Right hindlimb (tissue), 1 donor: ENCODE measurements around the gene TASP1.
"Not testable (repeated sequence)": the region's sequence is repeated elsewhere in the genome, so short reads cannot be mapped to it uniquely, and the experiment has no call there.

Experiments used
- DNase-seq: peaks from one replicate; pipeline ENCODE4 v3.0.0-alpha.2; 2018

The TASP1 gene

DNA sequence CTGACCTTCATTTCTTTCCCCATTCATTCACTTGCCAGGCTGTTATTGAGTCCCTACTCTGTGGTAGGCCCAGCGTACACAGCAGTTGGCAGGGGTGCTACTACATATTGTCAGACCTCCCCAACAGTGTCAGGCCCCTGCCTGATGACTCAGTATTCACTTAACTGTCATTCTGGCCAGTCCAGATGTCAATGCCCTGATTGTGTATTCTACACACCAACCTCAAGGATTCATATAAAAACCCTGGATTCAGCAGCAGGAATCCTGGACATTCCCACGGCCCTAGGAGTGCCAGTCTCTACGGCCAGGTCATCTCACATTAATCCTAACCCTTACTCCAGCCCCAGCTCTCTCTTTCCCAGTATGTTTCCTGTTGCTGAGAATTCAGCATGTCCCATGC is 151.5 kb downstream of the TASP1 start:
- DNase-seq, result no peak

- DNase-seq, result no peak
Observed at GRCh38 chr20:13486694-13487093, 152.0 kb downstream of the TASP1 start.

DNA sequence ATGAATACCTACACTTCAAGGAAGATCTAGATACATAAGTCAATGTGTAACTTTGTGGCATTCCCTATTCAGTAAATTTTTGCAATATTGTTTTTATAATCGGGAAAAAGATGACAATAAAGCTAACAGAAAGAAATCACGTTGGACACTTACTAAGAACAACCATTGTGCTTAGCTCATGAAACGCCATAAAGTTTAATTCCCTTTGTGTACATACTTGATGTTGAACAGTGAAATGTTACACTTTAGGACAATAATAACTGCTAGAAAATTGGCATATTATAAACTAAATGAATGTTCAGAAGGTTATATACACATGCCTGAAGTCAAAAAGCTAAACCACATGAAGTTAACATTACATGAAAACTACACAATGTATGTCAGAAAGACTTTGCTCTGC is 153.2 kb downstream of the TASP1 start:
- DNase-seq, result no peak

DNA sequence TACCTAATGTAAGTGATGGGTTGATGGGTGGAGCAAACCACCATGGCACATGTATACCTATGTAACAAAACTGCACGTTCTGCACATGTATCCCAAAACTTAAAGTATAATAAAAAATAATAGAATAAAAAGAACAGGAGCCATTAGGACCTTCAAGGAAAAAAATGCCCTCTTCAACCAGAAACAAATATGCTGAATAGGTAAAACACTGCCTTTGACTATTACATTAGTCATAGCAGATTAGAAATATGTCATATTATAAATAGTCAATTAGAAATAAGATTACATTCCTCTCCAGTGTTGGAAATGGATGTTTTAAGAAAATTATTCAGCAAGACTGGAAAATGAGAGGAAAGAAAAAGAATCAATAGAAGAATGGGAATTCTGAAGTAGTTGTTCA is 153.7 kb downstream of the TASP1 start:
- not testable (repeated sequence) for DNase-seq

DNA sequence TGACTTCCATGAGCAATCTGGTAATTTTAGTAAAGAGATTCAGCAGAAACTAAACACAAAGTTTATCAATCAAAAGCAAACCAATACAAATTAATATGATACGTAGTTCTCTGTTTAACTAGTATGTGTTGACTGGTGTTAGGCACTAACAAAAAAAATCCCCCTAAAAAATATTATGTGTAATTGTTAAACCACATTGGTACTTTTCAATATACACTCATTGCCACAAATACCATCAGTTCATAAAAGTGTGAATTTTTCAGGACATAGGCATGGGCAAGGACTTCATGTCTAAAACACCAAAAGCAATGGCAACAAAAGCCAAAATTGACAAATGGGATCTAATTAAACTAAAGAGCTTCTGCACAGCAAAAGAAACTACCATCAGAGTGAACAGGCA is 155.3 kb downstream of the TASP1 start:
- not testable (repeated sequence) for DNase-seq

DNA sequence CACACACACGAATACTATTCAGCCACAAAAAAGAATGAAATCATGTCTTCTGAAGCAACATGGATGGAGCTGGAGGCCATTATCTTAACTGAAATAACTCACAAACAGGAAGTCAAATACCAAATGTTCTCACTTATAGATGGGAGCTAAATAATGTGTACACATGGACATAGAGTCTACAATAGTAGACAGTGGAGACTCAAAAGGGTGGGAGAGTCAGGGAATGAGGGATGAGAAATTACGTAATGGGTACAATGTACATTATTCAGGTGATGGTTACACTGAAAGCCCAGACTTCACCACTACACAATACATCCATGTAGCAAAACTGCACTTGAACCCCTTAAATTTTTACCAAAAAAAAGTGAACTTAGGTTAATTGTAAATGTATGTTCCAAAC is 160.4 kb downstream of the TASP1 start:
- DNase-seq, result no peak

- DNase-seq, result no peak
Observed at GRCh38 chr20:13474467-13474866, 164.3 kb downstream of the TASP1 start.

DNA sequence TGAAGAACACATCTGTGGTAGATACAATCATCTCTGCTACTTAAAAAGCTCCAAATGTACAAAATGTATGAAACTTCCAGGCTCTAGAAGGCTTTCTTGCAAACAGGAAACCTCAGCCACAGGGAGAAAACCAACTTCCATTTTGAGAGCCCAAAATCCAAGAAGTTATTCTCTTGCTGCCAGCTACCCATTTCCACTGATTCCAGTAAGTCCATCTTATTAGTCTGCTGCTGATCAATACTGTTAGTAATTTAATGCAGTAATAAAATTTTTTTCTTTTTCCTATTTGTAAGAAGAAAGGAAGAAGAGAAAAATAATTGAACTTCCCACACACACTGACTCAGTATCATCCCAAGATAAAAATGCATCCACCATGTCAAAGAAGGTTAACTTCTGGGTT is 169.5 kb downstream of the TASP1 start:
- DNase-seq, result no peak

GRCh38 chr20:13468166-13468565 is 170.6 kb downstream of the TASP1 start:
- no peak for DNase-seq

GRCh38 chr20:13464702-13465101 is 174.0 kb downstream of the TASP1 start:
- no peak for DNase-seq

DNA sequence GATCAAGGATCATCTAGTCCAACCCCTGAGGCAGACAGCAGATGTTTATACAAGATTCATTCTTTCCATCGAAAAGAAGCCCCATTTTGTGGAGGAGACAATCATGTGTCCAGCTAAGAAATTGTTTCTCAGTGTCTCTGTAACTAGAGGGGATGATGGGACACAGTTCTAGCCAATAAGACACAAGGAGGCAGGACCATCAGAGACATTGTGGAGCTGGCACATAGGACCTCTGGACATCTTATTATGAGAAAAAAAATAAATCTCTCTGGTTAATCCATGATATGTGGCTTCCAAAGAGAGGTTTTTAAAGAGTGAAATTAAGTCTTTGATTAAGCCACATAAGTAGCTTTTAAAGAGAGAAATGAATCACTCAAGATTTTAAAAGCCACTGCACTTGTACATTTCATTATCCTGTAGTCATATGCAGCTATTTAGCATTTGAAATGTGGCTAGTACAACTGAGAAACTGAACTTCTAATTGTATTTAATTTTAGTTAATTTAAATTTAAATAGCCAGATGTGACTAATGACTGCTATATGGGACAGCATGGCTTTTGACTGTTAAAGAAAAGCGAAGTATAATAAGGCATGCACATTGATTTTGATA is 176.8 kb downstream of the TASP1 start:
- no peak for DNase-seq

GRCh38 chr20:13458860-13459451 is 179.8 kb downstream of the TASP1 start:
- no peak for DNase-seq

DNA sequence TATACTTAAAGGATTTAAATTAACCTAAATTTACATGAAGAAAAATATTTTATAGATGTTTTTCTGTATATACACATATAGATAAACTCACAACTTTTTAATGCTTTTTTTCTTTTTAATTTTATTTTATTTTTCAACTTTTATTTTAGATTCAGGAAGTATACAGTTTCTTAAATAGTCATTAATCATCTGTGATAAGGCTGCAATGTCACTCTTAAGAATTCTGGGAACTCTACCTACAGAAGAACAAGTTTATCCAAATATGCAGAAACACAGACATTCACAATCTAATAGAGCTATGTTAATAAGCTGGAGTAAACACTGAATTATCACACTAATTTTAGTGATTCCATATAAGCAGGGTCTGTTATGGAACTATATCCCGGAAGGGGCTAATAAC is 181.2 kb downstream of the TASP1 start:
- DNase-seq, result no peak

DNA sequence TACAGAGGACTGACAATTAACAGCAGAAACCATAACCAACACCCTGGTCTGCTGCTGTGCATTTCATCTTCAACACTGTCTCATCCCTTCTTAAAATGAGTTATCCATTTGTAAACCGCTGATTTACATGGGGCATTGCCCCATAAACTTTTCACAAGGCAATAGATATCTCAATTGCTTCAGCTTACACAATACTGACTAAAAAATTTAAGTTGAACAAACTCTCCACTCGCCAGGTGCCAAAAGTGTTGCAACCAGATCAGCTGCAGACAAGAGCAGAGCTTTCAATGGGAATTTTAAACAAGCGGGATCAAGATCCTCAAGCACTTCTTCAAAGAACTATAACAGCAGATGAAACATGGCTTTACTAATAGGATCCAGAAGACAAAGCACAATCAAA is 183.0 kb downstream of the TASP1 start:
- DNase-seq, result no peak

DNA sequence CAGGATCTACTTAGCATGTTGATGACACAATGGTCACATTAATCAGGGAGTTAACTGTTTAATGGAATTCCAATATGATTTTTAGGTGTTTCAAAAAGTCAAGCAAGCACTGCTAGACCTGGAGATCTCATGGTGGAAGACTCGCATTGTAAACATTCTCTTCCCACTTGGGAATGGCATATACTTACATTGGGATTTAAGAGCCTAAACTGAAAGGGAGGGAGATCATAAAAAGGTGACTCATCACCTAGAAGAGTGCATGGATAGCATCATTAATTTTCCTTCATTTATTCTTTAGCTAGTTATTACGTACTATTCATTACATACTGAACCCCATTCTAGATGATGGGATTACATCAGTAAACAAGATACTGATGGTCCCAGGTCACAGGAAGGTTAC is 185.4 kb downstream of the TASP1 start:
- no peak for DNase-seq

DNA sequence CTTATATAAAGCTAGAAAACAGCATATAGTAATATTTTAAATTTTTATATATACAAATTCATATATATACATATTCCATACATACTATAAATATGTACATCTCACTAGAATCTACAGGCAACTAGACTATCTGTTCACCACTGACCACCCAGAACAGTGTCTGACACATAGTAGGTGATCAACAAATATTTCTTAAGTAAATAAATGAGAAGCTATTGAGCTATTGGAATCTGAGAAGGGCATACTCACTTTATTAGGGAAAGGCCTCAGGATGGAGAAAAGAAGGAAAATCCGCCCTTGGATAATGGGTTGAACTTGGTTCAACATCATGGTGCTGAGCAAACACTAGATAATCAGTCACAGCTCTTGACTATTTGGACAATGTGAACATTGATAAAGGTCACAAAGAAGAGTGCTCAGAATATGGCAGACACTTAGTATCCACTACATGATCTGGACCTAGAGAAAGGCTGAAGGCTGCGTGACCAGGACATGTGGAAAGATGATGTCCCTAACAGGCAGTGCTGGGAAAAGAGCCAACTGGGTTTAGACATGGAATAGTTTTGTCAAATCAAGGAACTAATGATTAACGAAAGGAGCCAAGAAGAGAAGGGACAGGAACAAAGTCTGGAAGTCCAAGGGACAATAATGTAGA is 186.1 kb downstream of the TASP1 start:
- no peak for DNase-seq

DNA sequence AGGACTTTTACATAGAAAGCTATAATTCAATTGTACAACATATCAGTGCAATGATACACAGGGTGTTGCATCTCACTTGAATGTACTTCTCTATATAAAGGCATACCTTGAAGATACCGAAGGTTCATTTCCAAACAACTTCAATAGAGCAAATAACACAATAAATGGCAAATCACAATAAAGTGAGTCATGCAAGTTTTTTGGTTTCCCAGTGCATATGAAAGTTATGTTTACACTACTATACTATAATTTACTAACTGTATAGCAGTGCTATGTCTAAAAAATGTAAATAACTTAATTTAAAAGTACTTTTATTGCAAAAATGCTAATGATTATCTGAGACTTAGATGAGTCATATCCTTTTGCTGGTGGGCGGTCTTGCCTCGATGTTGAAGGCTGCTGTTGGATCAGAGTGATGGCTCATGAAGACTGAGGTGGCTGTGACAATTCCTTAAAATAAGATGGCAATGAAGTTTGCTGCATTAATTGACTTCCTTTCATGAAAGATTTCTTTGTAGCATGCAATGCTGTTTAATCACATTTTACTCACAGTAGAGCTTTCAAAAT is 188.8 kb downstream of the TASP1 start:
- DNase-seq, result no peak

DNA sequence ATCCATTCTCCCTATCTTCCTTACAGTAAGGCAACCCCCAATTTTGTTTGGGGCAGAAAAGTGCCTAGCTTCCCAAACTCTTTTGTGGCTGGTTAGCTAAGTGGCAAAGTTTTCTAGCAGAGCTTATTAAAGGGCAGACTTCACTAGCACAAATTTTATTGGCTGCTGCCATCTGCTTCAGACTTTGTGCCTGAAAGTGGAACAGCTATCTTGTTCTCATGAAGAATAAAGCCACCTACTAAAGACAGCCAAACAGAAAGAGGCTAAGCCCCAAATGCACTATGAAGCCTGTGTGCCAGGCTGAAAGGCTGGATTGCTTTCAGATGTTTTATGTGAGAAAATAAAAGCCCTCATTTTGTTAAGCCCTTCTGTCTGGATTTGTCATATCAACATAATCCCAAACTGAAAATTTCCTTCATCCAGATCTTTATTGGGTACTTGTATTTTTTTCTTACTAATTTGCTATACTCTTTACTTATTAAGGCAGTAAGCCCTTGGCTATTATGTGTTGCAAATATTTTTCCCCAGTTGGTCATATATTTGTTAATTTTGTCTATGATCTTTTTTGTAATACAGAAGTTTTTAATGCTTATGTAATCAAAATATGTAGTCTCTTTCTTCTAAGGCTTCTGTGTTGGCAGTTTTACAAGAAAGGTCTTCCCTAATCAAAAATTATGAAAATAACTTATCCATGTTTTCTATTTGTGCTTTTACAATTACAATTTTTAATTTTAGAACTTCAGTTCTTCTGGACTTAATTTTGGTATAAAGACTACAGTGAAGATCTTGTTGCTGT is 191.1 kb downstream of the TASP1 start:
- DNase-seq, result no peak

DNA sequence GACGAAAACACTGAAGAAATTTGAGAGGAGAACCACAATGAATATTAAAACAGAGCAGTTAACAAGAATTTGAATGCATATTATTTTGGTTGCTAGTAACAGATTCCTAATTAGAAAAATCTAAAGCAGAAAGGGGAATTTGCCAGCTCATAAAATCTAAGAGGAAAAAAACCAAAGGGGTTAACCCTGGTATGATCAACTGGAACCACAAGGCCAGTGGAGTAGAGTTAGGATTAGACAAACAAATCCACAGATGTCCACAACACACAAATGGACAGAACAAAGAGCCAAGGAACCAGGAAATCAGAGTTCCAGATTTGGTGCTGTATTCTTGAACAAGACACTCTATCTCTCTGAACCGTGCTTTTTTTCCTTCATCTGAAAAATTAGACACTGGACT is 195.0 kb downstream of the TASP1 start:
- no peak for DNase-seq

- no peak for DNase-seq
Observed at GRCh38 chr20:13442986-13443385, 195.7 kb downstream of the TASP1 start.

DNA sequence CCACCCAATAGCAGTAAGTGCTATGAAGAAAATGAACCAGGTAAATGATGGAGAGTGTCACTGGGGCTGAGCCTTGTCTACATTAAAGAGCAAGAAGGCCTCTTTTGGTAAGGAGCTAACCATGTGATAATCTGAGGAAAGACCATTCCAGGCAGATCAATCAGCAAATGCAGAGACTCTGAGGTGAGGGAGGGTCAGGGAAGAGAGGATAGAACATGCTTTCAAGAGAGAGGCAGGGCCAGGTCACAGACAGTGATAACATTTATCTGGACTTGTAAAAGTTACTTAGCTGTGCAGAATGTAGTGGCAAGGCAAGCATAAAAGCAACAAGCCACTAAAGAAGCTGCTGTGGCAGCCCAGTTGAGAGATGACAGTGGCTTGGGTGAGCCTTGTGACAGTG is 197.3 kb downstream of the TASP1 start:
- no peak for DNase-seq

GRCh38 chr20:13436530-13436929 is 202.2 kb downstream of the TASP1 start:
- no peak for DNase-seq

DNA sequence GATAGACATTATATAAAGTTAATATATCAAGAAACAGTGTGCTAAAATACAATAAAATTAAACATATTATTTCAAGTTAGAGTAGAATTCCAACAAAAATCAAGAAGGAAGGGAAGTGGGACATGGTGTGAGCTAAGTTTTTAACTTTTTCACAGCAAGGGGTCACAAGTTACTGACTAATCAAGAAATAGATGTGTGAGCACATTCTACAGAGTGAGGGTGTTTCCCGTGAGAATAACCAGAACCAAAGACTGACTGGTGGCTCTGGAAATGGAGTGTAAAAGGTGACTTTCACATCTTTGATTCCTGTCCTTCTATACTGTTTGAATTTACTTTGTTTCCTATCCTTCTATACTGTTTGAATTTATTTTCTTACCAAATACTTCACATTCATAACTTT is 206.6 kb downstream of the TASP1 start:
- no peak for DNase-seq
